NCI-H1092 treated with DMSO at 0.1 percent for 48 hours (cell line): Measurements from ENCODE around the gene HMX1.

ENCODE experiments used
- DNase-seq: peaks from one replicate; lab custom pipeline; 2025; lab: John Stamatoyannopoulos, UW

Gene HMX1

GRCh38 chr4:8856835-8857621 is 14.6 kb downstream of the HMX1 start:
- no peak for DNase-seq

GRCh38 chr4:8855818-8856245 is 15.8 kb downstream of the HMX1 start:
- DNase-seq = no peak

- no peak for DNase-seq
Observed at GRCh38 chr4:8854931-8855330, 16.7 kb downstream of the HMX1 start.

GRCh38 chr4:8854016-8854415 is 17.6 kb downstream of the HMX1 start:
- DNase-seq = no peak

GRCh38 chr4:8853249-8853648 is 18.4 kb downstream of the HMX1 start:
- no peak for DNase-seq

- no peak for DNase-seq
Observed at GRCh38 chr4:8852118-8852704, 19.4 kb downstream of the HMX1 start.

GRCh38 chr4:8851321-8852117 is 20.1 kb downstream of the HMX1 start:
- DNase-seq = no peak

GRCh38 chr4:8850830-8851188 is 20.8 kb downstream of the HMX1 start:
- DNase-seq = no peak

GRCh38 chr4:8850074-8850829 is 21.4 kb downstream of the HMX1 start:
- no peak for DNase-seq

GRCh38 chr4:8849266-8850073 is 22.2 kb downstream of the HMX1 start:
- DNase-seq = no peak

GRCh38 chr4:8848507-8849265 is 23.0 kb downstream of the HMX1 start:
- DNase-seq = no peak

GRCh38 chr4:8847764-8848163 is 23.9 kb downstream of the HMX1 start:
- DNase-seq = no peak

- DNase-seq = no peak
Observed at GRCh38 chr4:8847331-8847730, 24.3 kb downstream of the HMX1 start.

- DNase-seq = no peak
Observed at GRCh38 chr4:8846826-8847225, 24.8 kb downstream of the HMX1 start.

GRCh38 chr4:8846046-8846720 is 25.5 kb downstream of the HMX1 start:
- no peak for DNase-seq

GRCh38 chr4:8844976-8845690 is 26.5 kb downstream of the HMX1 start:
- DNase-seq = no peak

- DNase-seq = no peak
Observed at GRCh38 chr4:8843597-8843996, 28.0 kb downstream of the HMX1 start.

- no peak for DNase-seq
Observed at GRCh38 chr4:8842614-8843013, 29.0 kb downstream of the HMX1 start.

- DNase-seq = no peak
Observed at GRCh38 chr4:8841678-8842268, 29.9 kb downstream of the HMX1 start.
